Measurements from ENCODE around the gene ASTL. TPM values are rescaled to one million over a fixed set of nuclear protein-coding genes. Genes with fewer than 3 reads are reported as not detected.

Gene ASTL
- total RNA-seq, 1 donor from 2014 or later = 0.28 TPM

GRCh38 chr2:96112501-96113366 lies 25.6 kb downstream of the ASTL start:
- ATAC-seq = no peak

- ATAC-seq = peak; percentile 26
Observed at GRCh38 chr2:96111823-96112500, 26.3 kb downstream of the ASTL start.

GRCh38 chr2:96111257-96111640 lies 27.1 kb downstream of the ASTL start:
- no peak for ATAC-seq

GRCh38 chr2:96110621-96111256 lies 27.6 kb downstream of the ASTL start:
- no peak for ATAC-seq

GRCh38 chr2:96109931-96110511 lies 28.3 kb downstream of the ASTL start:
- no peak for ATAC-seq

GRCh38 chr2:96109361-96109680 lies 29.0 kb downstream of the ASTL start:
- ATAC-seq = no peak

- no peak for ATAC-seq
Observed at GRCh38 chr2:96108541-96109360, 29.6 kb downstream of the ASTL start.

GRCh38 chr2:96108151-96108540 lies 30.2 kb downstream of the ASTL start:
- ATAC-seq = no peak

GRCh38 chr2:96107708-96108065 lies 30.6 kb downstream of the ASTL start:
- ATAC-seq = no peak

GRCh38 chr2:96106991-96107707 lies 31.2 kb downstream of the ASTL start:
- no peak for ATAC-seq

GRCh38 chr2:96105994-96106715 lies 32.1 kb downstream of the ASTL start:
- no peak for ATAC-seq

- ATAC-seq = no peak
Observed at GRCh38 chr2:96105152-96105915, 33.0 kb downstream of the ASTL start.

GRCh38 chr2:96104487-96104861 lies 33.8 kb downstream of the ASTL start:
- ATAC-seq = no peak

- no peak for ATAC-seq
Observed at GRCh38 chr2:96103761-96104486, 34.4 kb downstream of the ASTL start.

- ATAC-seq = no peak
Observed at GRCh38 chr2:96103187-96103601, 35.1 kb downstream of the ASTL start.

- ATAC-seq = no peak
Observed at GRCh38 chr2:96102596-96103186, 35.6 kb downstream of the ASTL start.

GRCh38 chr2:96100893-96101304 lies 37.4 kb downstream of the ASTL start:
- no peak for ATAC-seq

- ATAC-seq = no peak
Observed at GRCh38 chr2:96099861-96100798, 38.2 kb downstream of the ASTL start.
